GM19397 (cell line): ENCODE data around the gene ATP6V1B1.

ENCODE experiments used
- ATAC-seq: cut with Tn5 transposase; IDR thresholded peaks from one replicate; pipeline ENCODE4 v1.9.1; 2021; ENCODE audit warnings: mild to moderate bottlenecking, moderate library complexity; ENCODE audit not compliant: unreplicated experiment

The ATP6V1B1 gene

DNA sequence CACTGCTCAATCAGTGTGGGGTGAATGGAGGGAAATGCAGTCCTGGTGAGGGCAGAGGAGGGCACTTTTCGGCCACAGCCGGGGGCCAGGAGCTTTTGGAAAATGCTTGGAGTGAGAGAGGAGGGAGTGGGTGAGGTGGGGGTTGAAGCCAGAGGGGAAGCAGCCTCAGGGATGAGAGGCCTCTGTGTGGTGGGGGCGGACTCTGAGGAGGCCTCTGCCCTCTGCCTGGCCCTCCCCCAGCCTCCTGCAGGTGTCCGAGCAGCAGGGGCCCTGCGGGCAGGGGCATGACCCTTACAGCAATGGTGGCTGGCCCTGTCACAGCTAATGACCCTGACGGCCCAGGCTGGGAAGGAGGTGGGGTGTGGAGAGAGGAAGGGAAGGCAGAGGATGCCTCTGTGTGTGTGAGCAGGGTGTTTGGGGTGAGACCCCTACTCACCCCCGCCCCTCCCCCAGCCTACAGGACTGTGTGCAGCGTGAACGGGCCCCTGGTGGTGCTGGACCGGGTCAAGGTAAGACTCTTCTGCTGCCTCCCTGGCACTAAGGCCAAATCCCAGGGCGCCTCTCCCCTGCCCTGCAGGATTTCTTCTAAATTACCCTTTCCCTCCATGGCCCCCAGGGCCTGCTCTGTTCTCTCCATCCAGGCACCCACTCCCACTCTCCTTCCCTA, 7.6 kb downstream of the ATP6V1B1 start:
- no peak for ATAC-seq

DNA sequence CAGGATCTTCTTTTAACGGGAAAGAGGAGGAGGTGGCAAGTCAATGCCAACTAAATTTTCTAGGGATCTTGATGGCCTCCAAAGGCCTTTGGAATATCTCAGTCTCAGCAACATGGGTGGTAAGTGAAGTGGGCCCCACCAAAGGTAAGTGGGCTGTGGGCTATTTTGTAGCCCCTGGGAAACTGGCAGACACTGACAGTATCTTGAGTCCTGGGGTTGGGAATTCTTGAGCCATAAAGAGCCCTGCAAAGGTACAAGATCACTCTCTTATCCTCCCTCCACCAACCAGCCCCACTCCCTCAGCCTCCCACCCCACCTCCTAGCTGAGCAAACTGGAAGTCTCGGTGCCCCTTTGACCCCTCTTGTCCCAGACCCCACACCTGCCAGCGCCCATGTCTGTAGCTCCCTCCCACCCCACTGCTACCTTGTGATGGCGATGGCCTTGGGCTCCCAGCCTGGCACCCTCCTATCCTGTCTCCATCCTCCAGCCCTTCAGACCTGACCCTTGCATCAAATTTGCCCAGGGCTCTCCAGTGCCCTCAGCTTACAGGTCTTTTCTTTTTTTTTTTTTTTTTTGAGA, 8.5 kb downstream of the ATP6V1B1 start:
- ATAC-seq = no peak

GRCh38 chr2:70946832-70947442, 11.2 kb downstream of the ATP6V1B1 start:
- no peak for ATAC-seq

GRCh38 chr2:70947556-70948184, 12.0 kb downstream of the ATP6V1B1 start:
- ATAC-seq = no peak

- peak; percentile 80 for ATAC-seq
Observed at GRCh38 chr2:70948337-70949003, 12.8 kb downstream of the ATP6V1B1 start.

DNA sequence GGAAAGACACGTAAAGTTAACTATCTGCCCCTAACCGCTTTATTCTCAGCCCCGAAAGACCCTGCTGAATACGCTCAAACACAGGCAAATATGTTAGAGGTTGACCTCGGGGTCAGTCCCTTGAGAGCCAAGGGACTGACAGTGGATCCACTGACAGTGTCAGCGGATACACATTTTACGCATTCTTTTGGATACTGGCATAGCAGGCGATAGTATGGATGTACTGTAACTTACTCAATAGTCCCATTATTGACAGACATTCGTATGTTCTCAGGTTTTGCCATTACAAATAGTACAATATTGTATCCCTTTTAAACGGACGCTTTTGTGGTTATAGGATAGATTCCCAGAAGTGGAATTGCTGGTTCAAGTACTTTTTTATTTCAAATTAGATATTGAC, 13.4 kb downstream of the ATP6V1B1 start:
- no peak for ATAC-seq

DNA sequence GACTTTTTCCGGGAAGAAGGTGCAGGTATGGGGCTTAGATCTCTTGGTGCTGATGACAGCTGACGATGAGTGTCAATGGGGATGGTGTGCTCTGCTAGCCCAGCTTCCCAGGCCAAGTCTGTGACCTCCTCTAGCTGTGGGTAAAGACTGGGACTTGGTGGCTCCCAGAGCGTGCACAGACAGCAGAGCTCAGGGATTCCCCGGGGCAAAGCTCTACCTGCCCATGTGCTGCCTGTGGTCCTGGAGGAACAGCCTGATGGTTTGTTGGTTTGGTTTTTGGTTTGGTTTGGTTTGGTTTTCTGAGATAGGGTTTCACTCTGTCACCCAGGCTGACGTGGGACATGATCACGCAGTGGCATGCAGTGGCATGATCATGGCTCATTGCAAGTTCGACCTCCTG, 19.2 kb downstream of the ATP6V1B1 start:
- no peak for ATAC-seq

- ATAC-seq = no peak
Observed at GRCh38 chr2:70956141-70956540, 20.4 kb downstream of the ATP6V1B1 start.

DNA sequence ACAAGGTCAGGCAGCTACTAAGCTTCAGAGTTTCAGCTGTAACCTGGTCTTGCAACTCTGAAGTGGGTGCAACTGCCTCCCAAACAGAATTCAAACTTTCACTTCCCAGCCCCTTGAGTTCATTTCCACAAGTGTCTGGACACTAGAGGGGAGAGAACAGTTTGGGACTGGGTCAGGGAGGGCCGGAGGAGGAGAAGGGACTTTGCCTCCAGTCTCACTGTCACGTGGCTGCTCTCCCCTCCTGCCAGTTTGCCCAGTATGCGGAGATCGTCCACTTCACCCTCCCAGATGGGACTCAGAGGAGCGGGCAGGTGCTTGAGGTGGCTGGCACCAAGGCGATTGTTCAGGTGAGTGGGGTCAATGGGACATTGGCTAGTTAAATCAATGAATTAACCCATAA, 22.1 kb downstream of the ATP6V1B1 start:
- ATAC-seq = no peak

- no peak for ATAC-seq
Observed at GRCh38 chr2:70958759-70959158, 23.1 kb downstream of the ATP6V1B1 start.

GRCh38 chr2:70959271-70959761, 23.6 kb downstream of the ATP6V1B1 start:
- ATAC-seq = no peak

- ATAC-seq = no peak
Observed at GRCh38 chr2:70959851-70960832, 24.4 kb downstream of the ATP6V1B1 start.

- no peak for ATAC-seq
Observed at GRCh38 chr2:70960833-70961647, 25.3 kb downstream of the ATP6V1B1 start.

DNA sequence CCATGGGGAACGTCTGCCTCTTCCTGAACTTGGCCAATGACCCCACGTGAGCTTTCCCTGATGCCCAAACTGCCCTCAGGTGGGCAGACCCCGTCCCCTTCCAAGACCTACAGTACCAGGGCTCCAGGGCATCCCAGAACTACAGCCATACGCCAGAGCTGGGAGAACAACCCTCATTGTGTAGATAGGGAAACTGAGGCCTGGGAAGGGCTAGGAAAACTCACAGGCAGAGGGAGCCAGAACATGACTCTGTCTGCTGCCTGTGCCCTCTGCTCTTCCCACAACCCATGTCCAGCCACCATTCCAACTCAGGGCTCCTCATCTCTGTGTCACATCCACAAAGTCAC, 25.9 kb downstream of the ATP6V1B1 start:
- no peak for ATAC-seq

DNA sequence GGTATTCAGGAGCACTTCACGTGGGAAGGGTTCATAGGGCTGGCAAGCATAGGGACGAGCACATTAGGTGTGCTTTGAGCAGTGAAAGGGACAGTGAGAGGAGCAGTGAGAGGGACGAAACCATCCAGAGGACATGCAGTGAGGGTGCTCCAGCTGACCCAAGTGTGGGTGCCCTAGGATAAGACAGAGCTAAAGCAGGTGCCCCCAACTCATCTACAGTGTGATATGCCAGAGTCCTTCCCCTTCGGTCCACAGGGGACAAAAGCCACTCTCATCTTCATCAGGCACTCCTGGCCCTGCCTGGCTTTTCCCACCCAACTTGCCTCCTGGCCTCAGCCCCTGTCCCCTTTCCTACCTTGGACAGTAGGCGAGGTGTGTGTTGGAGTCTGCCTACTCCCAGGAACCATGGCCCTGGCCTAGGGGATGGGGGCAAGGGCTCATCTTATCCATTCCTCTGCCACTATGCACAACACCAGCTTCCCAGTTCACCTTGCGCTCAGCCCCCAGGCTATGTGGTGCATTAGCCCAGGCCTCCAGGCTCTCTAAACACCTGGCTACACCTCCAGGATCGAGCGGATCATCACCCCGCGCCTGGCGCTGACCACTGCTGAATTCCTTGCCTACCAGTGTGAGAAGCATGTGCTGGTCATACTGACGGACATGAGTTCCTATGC, 26.6 kb downstream of the ATP6V1B1 start:
- ATAC-seq = no peak

- ATAC-seq = no peak
Observed at GRCh38 chr2:70962885-70963878, 27.5 kb downstream of the ATP6V1B1 start.

- no peak for ATAC-seq
Observed at GRCh38 chr2:70964133-70964532, 28.4 kb downstream of the ATP6V1B1 start.
